Right atrium auricular region (tissue), 2 donors: ENCODE measurements around the gene SH3GLB2. TPM values are rescaled to one million over a fixed set of nuclear protein-coding genes. Genes with fewer than 3 reads are reported as not detected.

Source experiments
- DNase-seq: peaks from one replicate; pipeline ENCODE4 v3.0.0-alpha.2; 2019; ENCODE audit warnings: low spot score
- H3K27ac ChIP-seq, 2 donors: fragments of 200-600 bp; sonication (generic); 1 replicate in 1 of 2; 2 replicates in 1 of 2; pipeline ENCODE4 v1.5.1; 2016 to 2019
- H3K27me3 ChIP-seq, 2 donors: fragments of 200-600 bp; sonication (generic); one replicate each; pipeline versions ENCODE4 v1.5.1 to v1.6.0; 2017 to 2019
- H3K36me3 ChIP-seq: fragments of 200-600 bp; sonication (generic); one replicate; pipeline ENCODE4 v1.5.1; 2016
- H3K4me1 ChIP-seq, 2 donors: fragments of 200-600 bp; sonication (generic); one replicate each; pipeline versions ENCODE4 v1.5.1 to v1.6.0; 2017 to 2019
- H3K4me3 ChIP-seq, 2 donors: fragments of 200-600 bp; sonication (generic); 1 replicate in 1 of 2; 2 replicates in 1 of 2; pipeline ENCODE4 v1.5.1; 2017 to 2019; ENCODE audit warnings: mild to moderate bottlenecking in 1 of 2, moderate library complexity in 1 of 2
- H3K9me3 ChIP-seq, 2 donors: fragments of 200-600 bp; sonication (generic); one replicate each; pipeline ENCODE4 v1.5.1; 2019
- CTCF ChIP-seq, 2 donors: fragments of 200-600 bp; sonication (generic); IDR thresholded peaks; one replicate each; pipeline ENCODE4 v1.5.1; 2019; ENCODE audit warnings: antibody characterized with exemption in 2 of 2
- total RNA-seq, 2 donors: library from RNA; depleted of rRNA; stranded (reverse); fragments of >200 nt; gene quantifications; one replicate each; pipeline ENCODE4 v1.1.0, GENCODE V29; 2016

Gene SH3GLB2
- total RNA-seq, 2 donors from 2014 or later = 25.6 to 41.3 TPM

GRCh38 chr9:129059796-129060785, 32.0 kb upstream of the SH3GLB2 start:
- no peaks in the 10 kb centered on the region for H3K27me3 ChIP-seq
- TF ChIP-seq CTCF (IDR thresholded peaks at IDR 0.05) = no peak

GRCh38 chr9:129058965-129059795, 31.0 kb upstream of the SH3GLB2 start:
- no peaks in the 10 kb centered on the region for H3K4me1 ChIP-seq
- no peak overlapping the region for H3K27ac ChIP-seq
- no peak for DNase-seq
- H3K9me3 ChIP-seq = no peaks in the 10 kb centered on the region
- H3K4me3 ChIP-seq = no peak overlapping the region
- TF ChIP-seq CTCF (IDR thresholded peaks at IDR 0.05) = no peak
- H3K27me3 ChIP-seq = no peaks in the 10 kb centered on the region
- H3K36me3 ChIP-seq = peaks cover 70% of the 10 kb centered on the region

More at GRCh38 chr9:129059796-129060785, 32.0 kb upstream of the SH3GLB2 start:
- Histone ChIP-seq H3K27ac (no peak overlapping the region), H3K4me3 (no peak overlapping the region), H3K4me1 (no peaks in the 10 kb centered on the region), H3K36me3 (peaks cover 68% of the 10 kb centered on the region), H3K9me3 (no peaks in the 10 kb centered on the region)
- no peak for DNase-seq

GRCh38 chr9:129054163-129054851, 26.2 kb upstream of the SH3GLB2 start:
- no peaks in the 10 kb centered on the region for H3K4me1 ChIP-seq
- no peak for DNase-seq
- H3K9me3 ChIP-seq = no peaks in the 10 kb centered on the region
- TF ChIP-seq CTCF (IDR thresholded peaks at IDR 0.05) = no peak
- no peak overlapping the region for H3K4me3 ChIP-seq
- H3K27ac ChIP-seq = no peak overlapping the region
- peaks cover 47% of the 10 kb centered on the region for H3K36me3 ChIP-seq
- H3K27me3 ChIP-seq = no peaks in the 10 kb centered on the region

GRCh38 chr9:129053020-129053419, 24.9 kb upstream of the SH3GLB2 start:
- Histone ChIP-seq H3K27ac (no peak overlapping the region), H3K4me1 (no peaks in the 10 kb centered on the region), H3K4me3 (no peak overlapping the region), H3K9me3 (no peaks in the 10 kb centered on the region), H3K27me3 (no peaks in the 10 kb centered on the region), H3K36me3 (peaks cover 51% of the 10 kb centered on the region)
- TF ChIP-seq CTCF (IDR thresholded peaks at IDR 0.05) = no peak
- DNase-seq = no peak

- Histone ChIP-seq H3K27ac (no peak overlapping the region), H3K27me3 (no peaks in the 10 kb centered on the region), H3K9me3 (no peaks in the 10 kb centered on the region), H3K4me1 (no peaks in the 10 kb centered on the region), H3K4me3 (no peak overlapping the region), H3K36me3 (peaks cover 55% of the 10 kb centered on the region)
- TF ChIP-seq CTCF (IDR thresholded peaks at IDR 0.05) = no peak
- no peak for DNase-seq
These were observed 24.5 kb upstream of the SH3GLB2 start for GRCh38 chr9:129052592-129052991.
